ENCODE data around the gene KLHL29. TPM values are rescaled to one million over a fixed set of nuclear protein-coding genes. Genes with fewer than 3 reads are reported as not detected.

Gene KLHL29
- total RNA-seq, 1 donor from 2014 or later, result 3.8 TPM

DNA sequence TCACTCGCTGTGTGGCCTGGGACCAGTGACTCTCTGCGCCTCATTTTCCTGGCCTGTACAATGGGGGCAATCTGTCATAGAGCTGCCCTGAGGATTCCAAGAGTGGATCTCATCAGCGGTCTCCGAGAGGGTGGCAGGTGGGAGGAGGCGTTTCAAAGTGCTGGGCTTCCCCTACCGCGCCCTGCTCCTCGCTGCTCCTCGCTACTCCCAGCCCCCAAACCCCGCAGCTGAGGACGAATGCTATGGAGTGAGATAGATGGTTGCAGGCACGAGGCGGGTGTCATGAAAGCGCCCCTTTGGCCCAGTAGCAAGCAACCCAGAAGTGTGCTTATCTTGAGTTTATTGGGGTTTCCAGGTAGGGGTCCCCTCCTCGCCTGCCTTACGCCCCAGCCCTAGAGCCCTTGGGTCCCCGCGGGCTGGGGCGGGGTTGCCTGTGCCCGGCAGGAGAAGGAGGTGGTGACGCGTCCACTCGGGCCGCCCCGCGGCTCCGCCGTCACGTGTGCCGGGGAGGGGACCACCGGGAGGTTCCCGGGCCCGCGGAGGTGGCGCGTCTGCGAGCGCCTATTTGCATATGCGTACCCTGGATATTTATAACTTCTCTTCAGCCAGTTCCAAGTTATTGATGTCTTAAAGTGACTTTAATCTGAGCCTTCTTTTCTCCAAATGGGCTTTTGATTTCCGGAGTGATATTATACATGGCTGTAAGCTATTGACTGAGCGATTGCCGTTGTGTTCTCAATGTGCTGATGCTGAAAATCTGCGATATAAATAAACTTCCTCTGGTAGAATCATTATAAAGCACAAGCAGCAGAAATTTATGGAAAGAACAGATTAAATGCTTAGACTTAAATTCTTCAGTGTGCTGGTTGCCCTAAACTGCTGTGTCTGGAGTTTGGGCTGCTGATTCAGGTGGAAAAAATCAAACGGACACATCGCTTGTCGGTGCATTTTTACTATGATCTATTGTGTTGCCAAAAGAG lies 278.3 kb downstream of the KLHL29 start:
- no peak for DNase-seq
- Mint-ChIP-seq H3K36me3 (ENCODE audit: low read depth) (no peaks in the 10 kb centered on the region), H3K4me1 (peaks cover 8% of the 10 kb centered on the region), H3K4me3 (no peak overlapping the region), H3K27me3 (peaks cover 11% of the 10 kb centered on the region), H3K9me3 (no peaks in the 10 kb centered on the region), H3K27ac (no peak overlapping the region)
- intact Hi-C loops (cut with micrococcal nuclease), result no loop called here

DNA sequence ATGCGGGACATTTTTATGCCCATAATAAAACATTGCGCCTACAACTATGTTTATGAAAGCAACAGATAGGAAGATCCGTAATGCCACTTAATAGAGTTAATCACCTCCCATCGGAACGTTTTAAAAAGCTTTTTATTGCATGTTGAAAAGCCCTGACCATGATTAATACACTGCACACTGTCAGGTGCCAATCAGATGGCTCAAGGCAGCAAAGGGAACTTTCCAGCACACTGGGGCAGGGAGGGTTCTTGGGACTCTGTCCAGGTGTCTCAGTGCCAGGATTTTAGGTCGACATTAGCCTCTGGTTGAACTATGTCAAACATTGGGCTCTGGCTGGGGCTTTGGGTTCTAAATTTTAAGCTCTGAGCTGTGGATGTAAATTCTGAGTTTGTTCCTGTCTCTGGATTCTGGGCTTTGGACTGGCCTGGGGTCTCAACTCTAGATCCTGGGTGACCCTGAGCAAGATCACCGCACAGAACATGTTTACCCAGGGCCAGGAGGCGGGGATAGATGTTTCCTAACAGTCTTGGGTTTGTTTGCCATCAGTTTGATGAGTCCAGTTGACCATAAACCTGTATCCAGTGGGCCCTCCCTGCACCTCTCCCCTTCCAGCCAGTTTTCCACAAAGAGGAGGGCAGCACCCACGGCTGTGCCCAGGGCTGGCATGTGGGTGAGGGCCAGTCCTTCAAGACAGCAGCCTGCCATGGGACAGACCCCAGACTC lies 279.2 kb downstream of the KLHL29 start:
- Mint-ChIP-seq H3K9me3 (no peaks in the 10 kb centered on the region), H3K27me3 (peaks cover 11% of the 10 kb centered on the region), H3K27ac (no peak overlapping the region), H3K36me3 (ENCODE audit: low read depth) (no peaks in the 10 kb centered on the region), H3K4me1 (no peaks in the 10 kb centered on the region), H3K4me3 (no peak overlapping the region)
- intact Hi-C loops (cut with micrococcal nuclease), result no loop called here
- no peak for DNase-seq

DNA sequence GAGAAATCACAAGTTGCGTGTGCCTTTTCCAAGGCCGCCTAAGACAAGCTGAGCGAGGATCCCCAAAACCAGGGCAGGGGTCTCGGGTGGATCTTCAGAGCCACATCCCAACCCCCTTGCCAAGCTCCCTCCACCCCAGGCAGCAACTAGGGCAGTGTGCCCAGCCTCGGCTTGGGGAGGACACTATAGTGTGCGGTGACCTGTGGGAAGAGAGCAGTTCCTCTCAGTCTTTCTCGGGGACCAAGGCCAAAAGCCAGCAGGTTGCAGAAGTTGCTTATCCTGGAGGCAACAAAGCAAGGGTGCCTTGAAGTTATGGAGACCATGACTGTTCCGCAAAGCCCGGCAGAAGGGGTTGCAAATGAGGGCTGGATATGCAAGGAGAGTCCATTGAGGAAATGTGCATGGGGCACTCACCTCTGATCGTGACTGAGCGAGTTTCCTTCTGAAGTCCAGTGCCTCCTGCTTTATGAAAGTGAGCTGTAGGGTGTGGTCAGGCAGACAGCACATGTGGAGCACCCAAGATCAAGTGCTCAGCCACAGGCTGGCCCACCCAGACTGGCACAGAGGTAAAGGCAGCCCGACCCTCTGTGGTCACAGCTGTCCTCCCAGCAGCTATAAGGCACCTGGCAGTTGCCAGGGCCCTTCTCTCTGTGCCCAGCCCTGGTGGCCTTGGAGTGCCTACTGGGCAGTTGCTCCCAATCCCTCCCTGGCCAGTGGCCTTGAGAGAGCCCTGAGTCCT lies 281.4 kb downstream of the KLHL29 start:
- intact Hi-C loops (cut with micrococcal nuclease), result no loop called here
- Mint-ChIP-seq H3K4me3 (no peak overlapping the region), H3K27ac (no peak overlapping the region), H3K36me3 (ENCODE audit: low read depth) (no peaks in the 10 kb centered on the region), H3K9me3 (no peaks in the 10 kb centered on the region), H3K27me3 (peaks cover 11% of the 10 kb centered on the region), H3K4me1 (no peaks in the 10 kb centered on the region)
- DNase-seq, result no peak

DNA sequence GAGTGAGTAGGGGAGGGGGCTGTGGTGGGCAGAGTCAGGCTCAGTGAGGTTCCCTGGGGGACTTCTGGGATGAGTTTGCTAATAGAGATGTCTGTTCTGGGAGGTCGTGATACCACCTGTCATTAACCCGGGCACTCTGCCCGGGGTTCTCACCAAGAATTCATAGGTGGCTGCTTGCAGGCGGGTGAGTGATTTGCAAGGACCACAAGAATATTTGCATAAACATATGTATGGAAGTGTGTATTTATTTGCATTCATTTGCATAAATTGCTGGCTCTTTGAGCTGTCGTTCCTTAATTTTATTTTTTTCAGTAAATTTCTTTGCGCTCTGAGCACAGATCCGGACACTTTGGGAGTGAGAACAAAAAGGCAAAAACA lies 282.0 kb downstream of the KLHL29 start:
- Mint-ChIP-seq H3K9me3 (no peaks in the 10 kb centered on the region), H3K4me3 (no peak overlapping the region), H3K27ac (no peak overlapping the region)

DNA sequence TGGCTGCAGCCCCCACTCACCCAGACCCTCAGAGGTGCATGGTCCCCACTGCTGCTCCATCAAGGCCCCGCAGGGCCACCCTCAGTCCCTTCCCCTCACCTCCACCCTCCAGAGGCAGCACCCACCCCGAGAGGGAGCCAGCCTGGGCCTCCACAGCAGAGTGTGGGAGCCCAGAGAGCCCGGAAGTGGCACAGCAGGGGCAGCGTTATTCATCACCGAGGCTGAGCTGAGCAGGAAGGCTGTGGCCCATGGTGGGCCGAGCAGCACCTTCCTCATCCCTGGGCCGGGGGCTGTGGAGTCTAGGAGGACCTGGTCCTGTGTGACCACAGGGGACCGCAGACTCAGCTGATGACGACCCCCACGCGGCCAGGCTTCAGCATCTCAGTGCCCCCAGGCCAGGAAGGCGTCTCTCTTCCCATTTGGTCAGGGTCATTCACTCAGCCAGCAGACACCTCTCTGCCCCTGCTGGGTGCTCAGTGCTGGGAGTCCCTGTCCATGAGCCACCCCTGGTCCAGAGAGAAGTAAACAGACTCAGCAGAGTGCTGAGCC lies 283.9 kb downstream of the KLHL29 start:
- DNase-seq, result no peak
- Mint-ChIP-seq H3K36me3 (ENCODE audit: low read depth) (no peaks in the 10 kb centered on the region), H3K9me3 (no peaks in the 10 kb centered on the region), H3K4me1 (no peaks in the 10 kb centered on the region), H3K4me3 (no peak overlapping the region), H3K27ac (no peak overlapping the region), H3K27me3 (peaks cover 3% of the 10 kb centered on the region)
- intact Hi-C loops (cut with micrococcal nuclease), result no loop called here

More for the DNA sequence above, 282.0 kb downstream of the KLHL29 start:
- Mint-ChIP-seq H3K27me3 (peaks cover 9% of the 10 kb centered on the region), H3K36me3 (ENCODE audit: low read depth) (no peaks in the 10 kb centered on the region), H3K4me1 (no peaks in the 10 kb centered on the region)
- DNase-seq, result no peak
- intact Hi-C loops (cut with micrococcal nuclease), result no loop called here

DNA sequence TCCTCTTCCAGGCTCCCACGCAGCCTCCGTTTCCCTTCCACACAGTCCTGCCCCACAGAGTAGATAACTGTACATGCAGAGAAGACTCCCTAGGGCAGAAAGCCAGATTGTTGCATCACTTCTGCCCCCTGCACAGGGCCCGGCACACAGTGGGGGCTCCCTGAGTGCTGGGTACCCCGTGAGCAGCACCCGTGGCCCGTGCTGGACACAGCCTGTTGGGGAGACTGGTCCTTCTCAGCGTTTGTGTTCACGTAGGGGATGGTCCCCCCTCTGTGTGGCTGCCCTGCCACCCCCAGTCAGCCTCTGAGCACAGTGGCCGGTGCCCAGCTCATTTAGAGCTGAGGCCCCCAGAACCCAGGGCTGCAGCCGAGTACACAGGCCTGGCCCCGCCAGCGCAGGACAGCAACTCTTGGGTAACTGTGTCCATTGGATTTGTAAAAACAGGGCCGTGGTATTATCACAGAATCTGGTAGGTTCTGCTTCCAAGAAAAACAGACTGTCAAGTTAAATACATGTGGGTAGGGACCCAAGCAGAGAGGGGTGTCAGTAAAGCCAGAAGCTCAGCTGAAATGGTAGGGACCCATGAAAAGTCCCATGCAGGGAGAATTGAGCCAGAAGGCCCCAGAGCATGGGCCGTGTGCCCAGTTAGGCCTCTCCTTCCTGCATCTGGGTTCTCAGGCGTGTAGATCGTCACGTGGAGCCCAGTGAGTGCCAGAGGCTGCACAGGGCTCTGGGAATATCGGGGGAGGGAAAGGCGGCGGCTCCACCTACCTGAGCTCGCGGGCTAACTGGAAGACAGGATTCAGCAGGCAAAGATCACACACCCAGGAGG lies 284.6 kb downstream of the KLHL29 start:
- no peaks in the 10 kb centered on the region for H3K4me1 Mint-ChIP-seq
- H3K36me3 Mint-ChIP-seq (ENCODE audit: low read depth), result no peaks in the 10 kb centered on the region

DNA sequence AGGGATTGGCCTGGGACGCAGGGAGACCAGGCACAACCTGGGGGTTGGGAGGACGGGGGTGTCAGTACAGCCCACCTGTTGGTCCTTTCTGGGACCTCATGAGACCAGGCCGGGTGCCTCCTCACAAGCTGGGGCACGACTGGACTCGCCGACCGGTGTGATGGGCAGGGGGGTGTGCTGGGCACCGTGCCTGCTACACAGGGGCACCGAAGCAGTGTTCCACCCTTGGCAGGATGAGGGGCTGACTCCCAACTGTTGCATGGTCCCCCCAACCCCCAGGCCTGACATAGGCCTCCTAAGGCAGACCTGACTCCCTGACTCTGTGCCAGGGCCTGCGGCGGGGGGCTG lies 285.2 kb downstream of the KLHL29 start:
- intact Hi-C loops (cut with micrococcal nuclease), result no loop called here
- H3K36me3 Mint-ChIP-seq (ENCODE audit: low read depth), result no peaks in the 10 kb centered on the region
- no peak overlapping the region for H3K27ac Mint-ChIP-seq
- H3K9me3 Mint-ChIP-seq, result no peaks in the 10 kb centered on the region
- no peaks in the 10 kb centered on the region for H3K4me1 Mint-ChIP-seq
- H3K27me3 Mint-ChIP-seq, result no peaks in the 10 kb centered on the region
- DNase-seq, result no peak
- H3K4me3 Mint-ChIP-seq, result no peak overlapping the region

More for the DNA sequence above, 284.6 kb downstream of the KLHL29 start:
- Mint-ChIP-seq H3K27me3 (no peaks in the 10 kb centered on the region), H3K4me3 (no peak overlapping the region), H3K9me3 (no peaks in the 10 kb centered on the region), H3K27ac (no peak overlapping the region)
- intact Hi-C loops (cut with micrococcal nuclease), result no loop called here
- DNase-seq, result no peak

DNA sequence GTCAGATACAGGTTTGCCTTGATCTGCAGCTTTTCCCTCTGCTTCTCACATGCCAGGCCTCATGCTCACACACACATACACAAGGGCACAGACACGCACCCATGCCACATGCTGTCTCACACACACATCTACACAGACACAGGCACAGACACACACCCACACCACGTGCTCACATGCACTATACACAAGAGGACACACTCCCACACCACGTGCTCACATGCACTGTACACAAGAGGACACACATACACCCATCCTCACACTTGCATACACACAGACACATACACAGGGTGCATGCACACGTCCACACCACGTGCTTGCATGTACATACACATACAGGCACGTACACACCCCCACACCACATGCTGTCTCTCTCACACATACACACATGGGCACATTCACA lies 288.1 kb downstream of the KLHL29 start:
- intact Hi-C loops (cut with micrococcal nuclease), result no loop called here
- no peaks in the 10 kb centered on the region for H3K27me3 Mint-ChIP-seq

DNA sequence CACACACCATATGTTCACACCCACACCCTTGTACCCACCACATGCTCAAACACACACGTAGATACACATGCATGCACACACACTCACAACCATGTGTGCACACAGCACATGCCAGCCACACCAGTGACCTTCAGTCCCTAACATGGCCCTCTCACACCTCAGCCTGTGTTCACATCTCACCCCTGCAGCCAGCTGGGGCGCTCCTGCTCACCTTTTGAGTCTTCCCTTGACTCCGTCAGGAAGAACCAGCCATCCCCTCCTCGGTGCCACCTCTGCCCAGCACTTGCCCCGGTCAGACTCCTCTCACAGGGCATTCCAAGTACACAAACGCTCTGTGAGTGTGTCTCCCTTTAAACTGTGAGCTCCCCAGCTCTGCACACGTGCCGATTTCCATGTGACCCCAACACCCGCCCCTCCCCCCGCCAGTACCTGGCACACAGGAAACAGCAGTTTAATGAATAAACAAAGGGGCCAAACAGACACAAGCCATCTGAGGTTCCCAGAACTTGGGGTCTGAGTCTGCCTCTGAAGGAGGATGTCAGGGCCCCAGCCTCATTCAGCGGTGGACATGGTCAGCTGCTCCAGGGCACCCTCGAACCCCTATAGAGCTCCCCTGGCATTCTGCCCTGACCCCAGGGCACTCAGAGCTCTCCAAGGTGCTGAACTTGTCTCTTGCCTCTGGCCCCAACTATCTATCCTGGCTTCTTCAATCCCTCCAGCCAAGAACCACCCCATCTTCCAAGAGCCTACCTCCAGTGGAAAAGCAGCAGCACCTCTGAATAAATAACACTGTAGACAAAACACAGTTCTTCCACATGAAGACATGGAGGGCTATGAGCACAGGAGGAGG lies 289.1 kb downstream of the KLHL29 start:
- no peaks in the 10 kb centered on the region for H3K36me3 Mint-ChIP-seq (ENCODE audit: low read depth)
- no peaks in the 10 kb centered on the region for H3K27me3 Mint-ChIP-seq
- no peak overlapping the region for H3K27ac Mint-ChIP-seq
- H3K9me3 Mint-ChIP-seq, result no peaks in the 10 kb centered on the region
- H3K4me1 Mint-ChIP-seq, result no peaks in the 10 kb centered on the region
- H3K4me3 Mint-ChIP-seq, result no peak overlapping the region
- DNase-seq, result peak; percentile 72
- intact Hi-C loops (cut with micrococcal nuclease), result no loop called here

More for the DNA sequence above, 288.1 kb downstream of the KLHL29 start:
- Mint-ChIP-seq H3K36me3 (ENCODE audit: low read depth) (no peaks in the 10 kb centered on the region), H3K4me3 (no peak overlapping the region), H3K9me3 (no peaks in the 10 kb centered on the region), H3K27ac (no peak overlapping the region), H3K4me1 (no peaks in the 10 kb centered on the region)
- DNase-seq, result no peak

DNA sequence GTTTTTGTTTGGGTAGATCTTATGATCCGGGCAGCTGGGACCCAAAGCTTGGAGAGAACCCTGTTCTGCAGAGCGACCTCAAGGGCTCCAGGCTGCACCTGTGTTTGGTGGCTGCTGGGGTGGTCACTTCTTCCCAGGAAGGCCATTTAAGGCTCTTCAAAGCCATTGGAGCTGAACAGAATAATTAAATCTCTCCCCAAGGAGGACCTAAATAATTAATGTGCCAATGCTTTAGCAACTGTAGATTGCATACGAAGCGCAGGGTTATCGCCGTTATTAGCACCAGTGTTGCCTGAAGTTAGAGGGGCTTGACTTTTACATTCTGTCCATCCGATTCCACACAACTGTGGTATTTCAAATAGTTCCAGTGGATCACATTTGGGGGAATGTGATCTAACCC lies 290.5 kb downstream of the KLHL29 start:
- Mint-ChIP-seq H3K36me3 (ENCODE audit: low read depth) (no peaks in the 10 kb centered on the region), H3K9me3 (no peaks in the 10 kb centered on the region), H3K4me1 (no peaks in the 10 kb centered on the region), H3K4me3 (no peak overlapping the region), H3K27me3 (no peaks in the 10 kb centered on the region), H3K27ac (no peak overlapping the region)
- intact Hi-C loops (cut with micrococcal nuclease), result no loop called here
- no peak for DNase-seq

DNA sequence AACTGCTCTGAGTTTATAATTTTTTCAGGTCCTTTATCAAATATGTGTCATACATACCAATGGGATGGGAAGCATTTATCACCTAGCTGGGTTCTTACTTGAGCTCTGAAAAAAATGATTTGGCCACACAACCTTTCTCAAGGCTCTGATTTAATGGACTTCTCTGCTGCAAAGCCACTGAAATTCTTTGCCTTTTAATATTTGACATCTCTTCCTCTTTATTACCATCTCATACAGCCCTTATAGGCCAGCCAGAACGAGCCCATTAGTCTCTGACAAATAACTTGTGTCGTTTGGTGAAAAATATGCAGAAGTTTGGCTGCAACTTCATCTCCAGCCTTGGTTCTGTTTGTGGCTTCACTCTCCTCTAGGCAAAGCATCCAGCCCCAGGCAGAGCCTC lies 292.9 kb downstream of the KLHL29 start:
- Mint-ChIP-seq H3K27ac (no peak overlapping the region), H3K9me3 (no peaks in the 10 kb centered on the region), H3K4me3 (no peak overlapping the region), H3K27me3 (no peaks in the 10 kb centered on the region), H3K4me1 (peaks cover 2% of the 10 kb centered on the region), H3K36me3 (ENCODE audit: low read depth) (no peaks in the 10 kb centered on the region)
- DNase-seq, result no peak
- intact Hi-C loops (cut with micrococcal nuclease), result no loop called here

DNA sequence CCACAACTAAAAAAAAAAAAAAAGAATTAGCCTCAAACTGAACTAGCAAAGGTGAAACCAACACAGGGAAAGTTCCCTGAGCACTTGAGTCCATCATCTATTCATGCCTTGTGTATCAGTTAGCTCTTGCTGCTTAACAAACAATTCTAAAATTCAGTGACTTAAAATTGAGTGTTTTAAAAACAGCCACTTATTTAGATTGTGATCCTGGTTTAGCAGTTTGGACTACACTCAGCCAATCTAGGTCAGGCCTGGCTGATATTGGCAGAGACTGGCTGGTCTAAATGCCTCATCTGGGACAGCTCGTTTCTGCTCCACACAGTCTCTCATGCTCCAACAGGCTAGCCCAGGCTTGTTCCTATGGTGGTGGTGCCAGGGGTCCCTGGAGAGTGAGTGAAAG lies 294.1 kb downstream of the KLHL29 start:
- no peak for DNase-seq
- intact Hi-C loops (cut with micrococcal nuclease), result no loop called here
- no peaks in the 10 kb centered on the region for H3K27me3 Mint-ChIP-seq
- H3K4me3 Mint-ChIP-seq, result no peak overlapping the region
- no peak overlapping the region for H3K27ac Mint-ChIP-seq
- no peaks in the 10 kb centered on the region for H3K9me3 Mint-ChIP-seq
- H3K4me1 Mint-ChIP-seq, result peaks cover 2% of the 10 kb centered on the region
- H3K36me3 Mint-ChIP-seq (ENCODE audit: low read depth), result no peaks in the 10 kb centered on the region

Data from activated CD4-positive, alpha-beta T cell treated with anti-CD3 and anti-CD28 coated beads, Interleukin-2, amount 10 ng/mL, durations not matched to agents 24 days and 14 days (primary cell).